GM19328 (cell line): ENCODE measurements around the gene PLCH2.

ENCODE experiments used
- ATAC-seq: cut with Tn5 transposase; IDR thresholded peaks from one replicate; pipeline ENCODE4 v1.9.1; 2021; ENCODE audit warnings: mild to moderate bottlenecking, moderate library complexity; ENCODE audit not compliant: unreplicated experiment

Gene PLCH2

GRCh38 chr1:2554621-2555387 lies 78.7 kb downstream of the PLCH2 start:
- no peak for ATAC-seq
